ENCODE data around the gene GATA5.

DNA sequence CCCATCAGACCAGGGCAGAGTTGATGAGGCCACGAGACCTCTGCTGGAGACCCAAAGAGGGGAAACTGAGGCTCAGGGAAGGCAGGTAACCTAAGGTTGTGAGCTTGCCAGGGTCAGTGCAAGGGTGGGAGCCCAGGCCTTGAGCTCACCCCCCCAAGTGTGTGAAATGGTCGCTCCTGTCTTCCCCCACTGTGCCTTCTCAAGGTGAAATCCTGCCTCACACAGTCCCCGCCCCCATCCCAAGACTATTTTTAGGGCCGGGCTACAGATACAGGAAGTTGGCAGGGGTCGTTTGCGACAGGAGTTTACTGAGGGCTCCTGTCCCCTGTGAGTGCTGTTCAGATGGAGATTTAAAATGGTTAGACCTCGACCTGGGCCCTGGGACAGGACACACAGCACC lies 18.7 kb upstream of the GATA5 start:
- TF ChIP-seq, protein P1, sequence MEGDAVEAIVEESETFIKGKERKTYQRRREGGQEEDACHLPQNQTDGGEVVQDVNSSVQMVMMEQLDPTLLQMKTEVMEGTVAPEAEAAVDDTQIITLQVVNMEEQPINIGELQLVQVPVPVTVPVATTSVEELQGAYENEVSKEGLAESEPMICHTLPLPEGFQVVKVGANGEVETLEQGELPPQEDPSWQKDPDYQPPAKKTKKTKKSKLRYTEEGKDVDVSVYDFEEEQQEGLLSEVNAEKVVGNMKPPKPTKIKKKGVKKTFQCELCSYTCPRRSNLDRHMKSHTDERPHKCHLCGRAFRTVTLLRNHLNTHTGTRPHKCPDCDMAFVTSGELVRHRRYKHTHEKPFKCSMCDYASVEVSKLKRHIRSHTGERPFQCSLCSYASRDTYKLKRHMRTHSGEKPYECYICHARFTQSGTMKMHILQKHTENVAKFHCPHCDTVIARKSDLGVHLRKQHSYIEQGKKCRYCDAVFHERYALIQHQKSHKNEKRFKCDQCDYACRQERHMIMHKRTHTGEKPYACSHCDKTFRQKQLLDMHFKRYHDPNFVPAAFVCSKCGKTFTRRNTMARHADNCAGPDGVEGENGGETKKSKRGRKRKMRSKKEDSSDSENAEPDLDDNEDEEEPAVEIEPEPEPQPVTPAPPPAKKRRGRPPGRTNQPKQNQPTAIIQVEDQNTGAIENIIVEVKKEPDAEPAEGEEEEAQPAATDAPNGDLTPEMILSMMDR (IDR thresholded peaks at IDR 0.05; ENCODE audit: low read length) = no peak
- no peak for TF ChIP-seq EZH2 (IDR thresholded peaks at IDR 0.05; ENCODE audit: borderline replicate concordance, low read length)
